HEK293 (cell line): ENCODE results near the gene PTPRJ.

Source experiments
- CTCF ChIA-PET: fragments of 350-600 bp; formaldehyde crosslinking; extraction: SDS; loops from one replicate; lab custom pipeline; 2021; ENCODE audit warnings: antibody characterized with exemption; lab: Yijun Ruan, JAX
- POLR2A ChIA-PET: fragments of 300-600 bp; formaldehyde crosslinking; extraction: SDS; loops from one replicate; lab custom pipeline; 2020; ENCODE audit warnings: antibody characterized with exemption, inconsistent platforms; lab: Yijun Ruan, JAX
- H3K27ac ChIP-seq: fragments of 200-500 bp; sonication (Bioruptor generic); 2 replicates; pipeline ENCODE4 v1.5.1; 2014; ENCODE audit warnings: low read depth, low read length, control low read depth, inconsistent platforms; ENCODE audit errors: extremely low read depth
- H3K36me3 ChIP-seq, 2 experiments: fragments of 200-500 bp in 1 of 2; sonication (Bioruptor generic) in 1 of 2; 1 replicate in 1 of 2; 2 replicates in 1 of 2; pipeline ENCODE4 v1.5.1; 2014 to 2017; ENCODE audit warnings: inconsistent platforms in 2 of 2, low read length in 2 of 2; ENCODE audit not compliant: control insufficient read depth in 2 of 2, insufficient read depth in 1 of 2
- H3K4me1 ChIP-seq: fragments of 200-500 bp; sonication (Bioruptor generic); 2 replicates; pipeline ENCODE4 v1.5.1; 2014; ENCODE audit warnings: mild to moderate bottlenecking, low read length, inconsistent platforms; ENCODE audit not compliant: control insufficient read depth, insufficient read depth
- H3K4me3 ChIP-seq: 2 replicates; pipeline ENCODE4 v1.5.1; 2011; ENCODE audit warnings: low read depth, mild to moderate bottlenecking, control low read depth, low read length, moderate library complexity
- H3K9me3 ChIP-seq: fragments of 200-500 bp; sonication (Bioruptor generic); 2 replicates; pipeline ENCODE4 v1.5.1; 2014; ENCODE audit warnings: low read depth, low read length, inconsistent platforms; ENCODE audit not compliant: control insufficient read depth, insufficient read depth
- ELK4 ChIP-seq: IDR thresholded peaks from 2 replicates; pipeline ENCODE4 v1.6.1; 2011; ENCODE audit warnings: mild to moderate bottlenecking, low read depth, low read length, borderline replicate concordance
- MYNN ChIP-seq: fragments of 450-650 bp; formaldehyde crosslinking; IDR thresholded peaks from 2 replicates; pipeline ENCODE4 v1.5.1; 2016; ENCODE audit warnings: missing biosample characterization, missing genetic modification characterization, borderline replicate concordance
- PATZ1 ChIP-seq: fragments of 450-650 bp; formaldehyde crosslinking; IDR thresholded peaks from 2 replicates; pipeline ENCODE4 v1.5.1; 2016; ENCODE audit warnings: missing biosample characterization, missing genetic modification characterization
- PRDM2 ChIP-seq: fragments of 450-650 bp; formaldehyde crosslinking; IDR thresholded peaks from 2 replicates; pipeline ENCODE4 v1.5.1; 2016; ENCODE audit warnings: missing biosample characterization, missing genetic modification characterization, borderline replicate concordance
- REST ChIP-seq: fragments of 450-650 bp; formaldehyde crosslinking; IDR thresholded peaks from 2 replicates; pipeline ENCODE4 v1.5.1; 2016; ENCODE audit warnings: missing biosample characterization, missing genetic modification characterization
- SP7 ChIP-seq: fragments of 450-650 bp; formaldehyde crosslinking; IDR thresholded peaks from 2 replicates; pipeline ENCODE4 v1.5.1; 2016; ENCODE audit warnings: missing biosample characterization, missing genetic modification characterization
- ZBTB10 ChIP-seq: fragments of 450-650 bp; formaldehyde crosslinking; IDR thresholded peaks from 2 replicates; pipeline ENCODE4 v1.5.1; 2016; ENCODE audit warnings: missing biosample characterization, missing genetic modification characterization
- ZBTB7A ChIP-seq: fragments of 450-650 bp; formaldehyde crosslinking; IDR thresholded peaks from 2 replicates; pipeline ENCODE4 v1.5.1; 2016; ENCODE audit warnings: low read depth, missing biosample characterization, missing genetic modification characterization
- ZBTB8A ChIP-seq: fragments of 450-650 bp; formaldehyde crosslinking; IDR thresholded peaks from 2 replicates; pipeline ENCODE4 v1.5.1; 2016; ENCODE audit warnings: missing biosample characterization, missing genetic modification characterization
- ZNF132 ChIP-seq: fragments of 450-650 bp; formaldehyde crosslinking; IDR thresholded peaks from 2 replicates; pipeline ENCODE4 v1.5.1; 2017; ENCODE audit warnings: missing biosample characterization, missing genetic modification characterization, borderline replicate concordance
- ZNF146 ChIP-seq: fragments of 450-650 bp; formaldehyde crosslinking; IDR thresholded peaks from 2 replicates; pipeline ENCODE4 v1.5.1; 2016; ENCODE audit warnings: missing biosample characterization, missing genetic modification characterization
- ZNF16 ChIP-seq: fragments of 450-650 bp; formaldehyde crosslinking; IDR thresholded peaks from 2 replicates; pipeline ENCODE4 v1.5.1; 2016; ENCODE audit warnings: low read depth, missing biosample characterization, missing genetic modification characterization
- ZNF24 ChIP-seq: fragments of 450-650 bp; formaldehyde crosslinking; IDR thresholded peaks from 2 replicates; pipeline ENCODE4 v1.5.1; 2016; ENCODE audit warnings: missing biosample characterization, missing genetic modification characterization
- ZNF266 ChIP-seq: fragments of 450-650 bp; formaldehyde crosslinking; IDR thresholded peaks from 2 replicates; pipeline ENCODE4 v1.5.1; 2016; ENCODE audit warnings: missing biosample characterization, missing genetic modification characterization, low read depth
- ZNF423 ChIP-seq: fragments of 450-650 bp; formaldehyde crosslinking; IDR thresholded peaks from 2 replicates; pipeline ENCODE4 v1.5.1; 2016; ENCODE audit warnings: missing biosample characterization, missing genetic modification characterization
- ZNF514 ChIP-seq: fragments of 450-650 bp; formaldehyde crosslinking; IDR thresholded peaks from 2 replicates; pipeline ENCODE4 v1.5.1; 2016; ENCODE audit warnings: missing biosample characterization, missing genetic modification characterization
- ZNF548 ChIP-seq: fragments of 450-650 bp; formaldehyde crosslinking; IDR thresholded peaks from 2 replicates; pipeline ENCODE4 v1.5.1; 2016; ENCODE audit warnings: missing biosample characterization, missing genetic modification characterization
- ZNF580 ChIP-seq: fragments of 450-650 bp; formaldehyde crosslinking; IDR thresholded peaks from 2 replicates; pipeline ENCODE4 v1.5.1; 2016; ENCODE audit warnings: missing biosample characterization, missing genetic modification characterization
- ZNF621 ChIP-seq: fragments of 450-650 bp; formaldehyde crosslinking; IDR thresholded peaks from 2 replicates; pipeline ENCODE4 v1.5.1; 2017; ENCODE audit warnings: missing biosample characterization, missing genetic modification characterization
- ZNF660 ChIP-seq: fragments of 450-650 bp; IDR thresholded peaks from 2 replicates; pipeline ENCODE4 v1.5.1; 2018; ENCODE audit warnings: missing biosample characterization, mild to moderate bottlenecking, missing genetic modification characterization

The PTPRJ gene

GRCh38 chr11:47980088-47980906 is at the start of gene PTPRJ (continued):
- peak; percentile 21; the same call in 1 of the 2 replicates for TF ChIP-seq PATZ1
- no peak for TF ChIP-seq ZNF660 (tag by site-specific recombination)
- TF ChIP-seq ZNF132 (tag by site-specific recombination): no peak
- TF ChIP-seq ZBTB10 (tag by site-specific recombination): peak; percentile 93

GRCh38 chr11:47932544-47932943 is 47.8 kb upstream of the PTPRJ start:
- POLR2A ChIA-PET: no interaction called here
- CTCF ChIA-PET: interaction anchor here (0.6 to 8.9 kb wide), 7 partner anchors 13 to 185 kb away, joined by 3 to 122 read pairs (median 4); no protein-coding TSS in a partner anchor
- H3K4me1 ChIP-seq: no peaks in the 10 kb centered on the region
- TF ChIP-seq ZNF266 (tag by site-specific recombination) (no peak), REST (tag by site-specific recombination) (no peak), ZNF24 (no peak), ZNF548 (tag by site-specific recombination) (no peak), PRDM2 (tag by site-specific recombination) (no peak), ZBTB7A (tag by site-specific recombination) (no peak), ZNF16 (tag by site-specific recombination) (no peak), ZNF580 (tag by site-specific recombination) (no peak), ELK4 (no peak), MYNN (tag by site-specific recombination) (no peak), ZBTB8A (tag by site-specific recombination) (no peak), ZNF423 (tag by site-specific recombination) (no peak), ZNF514 (tag by site-specific recombination) (no peak), SP7 (tag by site-specific recombination) (no peak), ZNF146 (tag by site-specific recombination) (no peak), ZNF621 (tag by site-specific recombination) (no peak)

More at GRCh38 chr11:47932544-47932943, 47.8 kb upstream of the PTPRJ start:
- no peak overlapping the region for H3K4me3 ChIP-seq
- no peaks in the 10 kb centered on the region for H3K36me3 ChIP-seq
- H3K9me3 ChIP-seq: no peaks in the 10 kb centered on the region
- H3K27ac ChIP-seq: no peak overlapping the region
